Stimulated activated CD8-positive, alpha-beta memory T cell treated with anti-CD3 and anti-CD28 coated beads, Interleukin-12 subunit alpha, Interleukin-12 subunit beta, amount 100 ng/mL, for 1 hour (primary cell): ENCODE results near the gene RTP3.
"Not testable (repeated sequence)": the region's sequence is repeated elsewhere in the genome, so short reads cannot be mapped to it uniquely, and the experiment has no call there.

Experiments used
- DNase-seq: peaks from one replicate; pipeline ENCODE4 v3.0.0-alpha.2; 2020; ENCODE audit warnings: low read depth

The RTP3 gene

GRCh38 chr3:46546896-46547440, 49.2 kb downstream of the RTP3 start:
- DNase-seq = no peak

GRCh38 chr3:46548611-46549010, 50.8 kb downstream of the RTP3 start:
- not testable (repeated sequence) for DNase-seq

- DNase-seq = no peak
Measured at GRCh38 chr3:46549408-46549904, 51.7 kb downstream of the RTP3 start.

GRCh38 chr3:46549989-46550388, 52.2 kb downstream of the RTP3 start:
- DNase-seq = no peak
